Aorta (tissue), 5 donors: ENCODE measurements around the gene GATA5. TPM values are rescaled to one million over a fixed set of nuclear protein-coding genes. Genes with fewer than 3 reads are reported as not detected.

ENCODE experiments used
- ATAC-seq: fragments of 200-7000 bp; cut with Tn5 transposase; one replicate; pipeline ENCODE4 v1.9.1; 2022; ENCODE audit warnings: moderate library complexity; ENCODE audit not compliant: low FRiP score
- DNase-seq, 2 donors: peaks; one replicate each; pipeline ENCODE4 v3.0.0-alpha.2; 2020
- H3K27ac ChIP-seq, 2 donors: one replicate each; pipeline ENCODE4 v1.5.1; 2013; ENCODE audit warnings: low read length in 2 of 2, mild to moderate bottlenecking in 2 of 2, moderate library complexity in 2 of 2, control low read depth in 1 of 2, inconsistent platforms in 1 of 2, low read depth in 1 of 2
- H3K27me3 ChIP-seq, 2 donors: one replicate each; pipeline ENCODE4 v1.6.1; 2013; ENCODE audit warnings: control low read depth in 1 of 2, low read length in 1 of 2, mild to moderate bottlenecking in 1 of 2, moderate library complexity in 1 of 2; ENCODE audit not compliant: insufficient read depth in 2 of 2, control insufficient read depth in 1 of 2
- H3K36me3 ChIP-seq, 2 donors: one replicate each; pipeline ENCODE4 v1.6.1; 2013; ENCODE audit warnings: control low read depth in 1 of 2, low read length in 1 of 2, mild to moderate bottlenecking in 1 of 2; ENCODE audit not compliant: insufficient read depth in 2 of 2, control insufficient read depth in 1 of 2
- H3K4me1 ChIP-seq, 2 donors: one replicate each; pipeline ENCODE4 v1.6.1; 2013; ENCODE audit warnings: low read length in 2 of 2, control low read depth in 1 of 2, mild to moderate bottlenecking in 1 of 2, moderate library complexity in 1 of 2; ENCODE audit not compliant: insufficient read depth in 2 of 2, control insufficient read depth in 1 of 2
- H3K4me3 ChIP-seq, 2 donors: one replicate each; pipeline ENCODE4 v1.5.1; 2013; ENCODE audit warnings: low read length in 2 of 2, control low read depth in 1 of 2, mild to moderate bottlenecking in 1 of 2
- H3K9me3 ChIP-seq: one replicate; pipeline ENCODE4 v1.6.1; 2013; ENCODE audit warnings: mild to moderate bottlenecking, low read length; ENCODE audit not compliant: control insufficient read depth
- WGBS, 2 donors: extraction: QIAGEN DNeasy Blood & Tissue Kit; methylation state at CpG; one replicate each; pipeline ENCODE4 v1.1.7; 2013; 5-methylcytosine and 5-hydroxymethylcytosine counted together
- intact Hi-C, 2 donors: fragments of 100-400 bp; cut with DNase I; formaldehyde crosslinking; loops; one replicate each; pipeline versions ENCODE4 v1.14.2 to v1.15.0; 2022
- polyA plus RNA-seq, 2 donors: library from polyadenylated mRNA; stranded (reverse); fragments of 200-250 nt; gene quantifications; one replicate each; pipeline ENCODE4 v1.2.3, GENCODE V29; 2013
- total RNA-seq, 2 donors: library from RNA; stranded (reverse); fragmentation: NEBNext Ultra II Directional; extraction: Animal tissue kit (Norgen Biotek cat#: 25700); gene quantifications; one replicate each; pipeline ENCODE4 v1.2.1, GENCODE V29; 2021
- donor health status: healthy with polysubstance abuse.
- donor health status: Bipolar disorder and iron deficiency.
- donor health status: DM: no; HTN: no; CAD: no.
- donor health status: DM: no; HTN: no; CAD: no.
- donor health status: DM: yes; HTN: yes; CAD: no.

Gene GATA5
- total and polyA plus RNA-seq, 4 donors = 0.16 to 3.5 (median 0.92) TPM

DNA sequence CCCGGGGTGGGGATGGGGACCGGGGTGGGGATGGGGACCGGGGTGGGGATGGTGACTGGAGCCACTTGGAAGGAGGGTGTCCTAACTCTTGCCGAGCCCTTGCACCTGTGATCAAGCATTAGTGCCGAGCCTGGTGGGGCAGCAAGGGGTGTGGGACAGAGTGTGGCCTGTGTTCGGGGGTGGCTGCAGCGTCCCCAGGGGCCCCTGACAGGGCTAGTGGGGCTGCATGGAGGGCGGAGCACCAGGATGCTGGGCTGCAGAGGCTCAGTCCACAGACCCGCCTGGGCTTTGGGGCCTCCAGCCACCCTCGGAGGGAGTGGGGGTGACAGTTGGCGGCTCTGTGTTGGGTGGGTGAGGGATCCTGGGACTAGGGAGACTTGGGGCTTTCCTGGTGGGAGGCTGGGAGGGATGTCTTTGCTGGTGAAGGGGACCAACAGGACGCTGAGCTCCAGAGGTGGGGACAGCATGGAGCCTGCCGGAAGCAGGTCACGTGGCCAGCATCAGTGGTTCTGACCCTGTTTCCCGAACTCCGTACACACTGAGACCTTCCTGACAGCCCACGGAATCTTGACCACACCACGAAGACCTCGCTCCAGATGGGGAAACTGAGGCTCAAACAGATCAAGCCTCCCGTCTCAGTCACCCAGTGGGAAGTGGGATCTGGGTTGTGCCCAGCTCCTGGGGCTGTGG, 53.0 kb downstream of the GATA5 start:
- no peak for DNase-seq

DNA sequence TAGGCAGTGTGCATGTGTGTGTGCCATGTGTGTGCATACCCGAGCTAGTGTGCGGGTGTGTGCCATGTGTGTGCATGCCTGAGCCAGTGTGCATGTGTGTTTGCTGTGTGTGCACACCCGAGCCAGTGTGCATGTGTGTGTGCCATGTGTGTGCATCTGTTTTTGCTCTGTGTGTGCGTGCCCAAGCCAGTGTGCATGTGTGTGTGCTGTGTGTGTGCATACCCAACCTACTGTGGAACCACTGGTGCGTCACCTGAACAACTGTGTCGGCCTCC, 54.1 kb downstream of the GATA5 start:
- intact Hi-C loops = no loop called here
- Histone ChIP-seq H3K9me3 (no peaks in the 10 kb centered on the region), H3K36me3 (no peaks in the 10 kb centered on the region), H3K27me3 (no peaks in the 10 kb centered on the region), H3K4me3 (no peak overlapping the region), H3K4me1 (no peaks in the 10 kb centered on the region), H3K27ac (no peak overlapping the region)
- 87 to 88% methylated on average over 6 of the region's 6 CpGs for WGBS, 2 donors
- DNase-seq (no peak), ATAC-seq (no peak)

More for the DNA sequence above, 53.0 kb downstream of the GATA5 start:
- Histone ChIP-seq H3K4me3 (no peak overlapping the region), H3K4me1 (no peaks in the 10 kb centered on the region), H3K36me3 (no peaks in the 10 kb centered on the region), H3K27ac (no peak overlapping the region), H3K27me3 (no peaks in the 10 kb centered on the region), H3K9me3 (no peaks in the 10 kb centered on the region)
- intact Hi-C loops = no loop called here
- 89% methylated on average over 19 to 20 of the region's 20 CpGs for WGBS, 2 donors
- ATAC-seq = no peak

DNA sequence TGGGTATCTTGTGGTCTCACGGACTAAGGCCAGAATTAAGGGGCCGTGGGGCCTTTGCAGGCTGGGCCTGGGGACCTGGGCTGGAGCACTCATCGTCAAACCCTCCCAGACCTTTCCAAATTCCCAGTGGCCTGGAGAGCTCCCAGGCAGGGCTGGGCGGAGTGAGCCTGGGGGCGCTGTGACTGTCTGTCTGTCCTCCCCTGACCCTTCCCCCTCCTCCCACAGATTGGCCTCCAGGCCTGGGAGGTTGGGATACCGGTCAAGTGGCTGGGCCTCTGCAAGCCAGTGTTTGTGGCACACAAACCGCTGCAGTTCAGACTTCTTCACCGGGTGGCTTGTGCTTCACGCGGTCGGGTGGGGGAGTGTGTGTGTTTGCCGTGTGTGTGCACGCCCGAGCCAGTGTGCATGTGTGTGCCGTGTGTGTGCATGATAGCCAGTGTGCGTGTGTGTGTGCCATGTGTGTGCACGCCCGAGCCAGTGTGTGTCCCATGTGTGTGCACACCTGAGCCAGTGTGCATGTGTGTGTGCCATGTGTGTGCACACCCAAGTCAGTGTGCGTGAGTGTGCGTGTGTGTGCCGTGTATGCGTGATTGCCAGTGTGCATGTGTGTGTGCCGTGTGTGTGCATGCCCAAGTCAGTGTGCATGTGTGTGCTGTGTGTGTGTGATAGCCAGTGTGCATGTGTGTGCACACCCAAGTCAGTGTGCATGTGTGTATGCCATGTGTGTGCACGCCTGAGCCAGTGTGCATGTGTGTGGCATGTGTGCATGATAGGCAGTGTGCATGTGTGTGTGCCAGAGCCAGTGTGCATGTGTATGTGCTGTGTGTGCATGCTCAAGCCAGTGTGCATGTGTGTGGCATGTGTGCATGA, 54.7 kb downstream of the GATA5 start:
- H3K36me3 ChIP-seq = no peaks in the 10 kb centered on the region
- DNase-seq (no peak), ATAC-seq (no peak)
- no peak overlapping the region for H3K4me3 ChIP-seq
- no peaks in the 10 kb centered on the region for H3K9me3 ChIP-seq
- no peaks in the 10 kb centered on the region for H3K27me3 ChIP-seq
- intact Hi-C loops = no loop called here
- no peaks in the 10 kb centered on the region for H3K4me1 ChIP-seq
- WGBS, 2 donors = 89 to 90% methylated on average over 24 of the region's 24 CpGs
- H3K27ac ChIP-seq = no peak overlapping the region

DNA sequence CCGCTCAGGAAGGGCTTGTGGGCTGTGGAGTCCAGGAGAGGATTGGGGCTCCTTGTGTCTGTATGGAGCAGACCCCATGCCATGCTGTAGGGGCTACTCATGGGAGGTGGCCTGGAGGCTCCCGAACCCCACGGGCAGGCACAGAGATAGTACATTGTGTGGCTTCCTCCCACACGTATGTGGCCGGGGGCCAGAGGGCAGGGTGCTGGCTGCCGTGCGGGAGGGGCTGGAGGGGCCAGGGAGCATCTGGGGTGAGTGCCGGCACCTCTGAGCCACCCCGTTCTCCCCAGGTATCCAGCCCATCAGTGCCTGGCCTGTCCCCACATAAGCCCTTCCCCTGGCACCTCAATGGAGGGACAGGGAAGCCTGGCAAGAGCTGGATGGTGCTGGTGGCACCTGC, 56.0 kb downstream of the GATA5 start:
- no peak for ATAC-seq
- Histone ChIP-seq H3K27me3 (no peaks in the 10 kb centered on the region), H3K27ac (no peak overlapping the region), H3K36me3 (no peaks in the 10 kb centered on the region), H3K4me3 (no peak overlapping the region), H3K9me3 (no peaks in the 10 kb centered on the region), H3K4me1 (no peaks in the 10 kb centered on the region)
- whole genome bisulfite sequencing, 2 donors = 80 to 94% methylated on average over 7 to 9 of the region's 9 CpGs
- intact Hi-C loops = no loop called here
- DNase-seq = no peak

DNA sequence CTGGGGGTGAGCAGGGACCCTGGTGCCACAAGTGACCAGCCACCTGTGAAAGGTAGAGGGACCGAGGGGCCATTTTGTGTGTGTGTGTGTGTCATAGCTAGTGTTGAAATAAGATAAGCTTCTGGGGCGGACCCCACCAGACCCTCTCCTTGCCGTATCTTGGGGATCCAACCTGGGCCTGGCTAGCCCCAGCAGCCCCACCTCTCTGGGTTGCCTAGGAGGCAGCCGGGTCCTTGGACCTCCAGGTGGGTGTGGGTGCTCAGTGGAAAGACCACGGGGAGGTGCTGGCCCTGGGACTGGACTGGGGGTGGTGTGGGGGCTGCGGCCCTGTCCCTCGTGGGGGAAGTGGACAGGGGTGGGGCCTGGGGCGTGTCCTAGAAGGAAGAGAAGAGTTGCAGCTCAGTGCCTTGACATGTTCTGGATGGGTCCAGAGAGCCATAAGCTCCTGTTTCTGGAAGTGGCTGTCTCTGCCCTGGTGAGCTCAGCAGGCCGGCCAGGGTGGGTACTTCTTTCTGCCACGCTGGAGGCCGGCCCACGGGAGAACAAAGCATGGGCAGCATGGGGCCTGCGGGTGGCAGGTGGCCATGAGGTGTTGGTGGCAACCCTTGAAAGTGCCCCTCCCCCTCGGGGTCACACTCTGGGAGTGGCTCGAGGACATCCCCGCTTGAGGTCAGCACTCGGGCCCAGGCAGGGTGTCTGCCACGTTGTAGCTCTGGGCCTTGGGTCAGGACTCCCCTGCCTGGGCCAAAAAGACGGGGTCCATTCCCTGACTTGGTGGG, 56.9 kb downstream of the GATA5 start:
- H3K36me3 ChIP-seq = no peaks in the 10 kb centered on the region
- H3K27me3 ChIP-seq = no peaks in the 10 kb centered on the region
- H3K27ac ChIP-seq = no peak overlapping the region
- H3K9me3 ChIP-seq = no peaks in the 10 kb centered on the region
- H3K4me3 ChIP-seq = no peak overlapping the region
- intact Hi-C loops = no loop called here
- ATAC-seq (no peak), DNase-seq (no peak)
- 85 to 89% methylated on average over 17 to 19 of the region's 19 CpGs for WGBS, 2 donors
- no peaks in the 10 kb centered on the region for H3K4me1 ChIP-seq

DNA sequence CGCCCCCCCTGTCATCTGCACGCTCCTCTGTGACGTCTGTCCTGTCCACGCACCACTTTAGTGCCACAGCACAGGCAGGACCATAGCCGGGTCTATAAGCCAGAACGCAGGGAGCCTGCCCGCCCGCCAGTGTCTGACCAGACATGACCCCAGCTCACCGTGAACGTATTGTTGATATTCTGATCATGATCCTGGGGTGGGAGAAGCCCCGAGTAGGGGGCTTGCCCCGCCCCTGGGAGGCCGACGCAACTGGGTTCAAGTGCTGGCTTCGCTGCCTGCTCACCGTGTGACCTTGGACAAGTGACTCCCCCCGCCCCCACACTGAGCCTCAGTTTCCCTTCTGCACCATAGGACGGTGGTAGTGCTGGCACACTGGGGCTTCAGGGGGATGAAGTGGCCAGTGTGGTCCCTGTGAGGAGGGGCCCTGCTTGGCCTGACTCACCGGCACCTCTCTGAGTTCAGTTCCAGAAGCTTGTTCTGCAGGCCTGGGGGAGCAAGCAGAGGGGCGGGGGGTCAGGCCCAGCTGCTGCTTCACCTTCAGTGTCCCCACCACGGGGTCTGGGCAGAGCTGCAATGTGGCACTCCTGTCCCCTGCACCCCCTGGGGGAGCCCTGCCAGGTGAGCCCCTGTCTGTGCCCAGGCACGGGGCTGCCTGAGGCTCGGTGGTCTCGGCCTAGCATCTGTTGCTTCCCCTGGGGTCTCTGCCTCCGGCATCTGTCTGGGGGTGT, 57.6 kb downstream of the GATA5 start:
- H3K4me1 ChIP-seq = no peaks in the 10 kb centered on the region
- intact Hi-C loops = no loop called here
- no peak for DNase-seq
- no peaks in the 10 kb centered on the region for H3K9me3 ChIP-seq
- WGBS, 2 donors = 80 to 82% methylated on average over 25 of the region's 25 CpGs
- no peak for ATAC-seq
- H3K4me3 ChIP-seq = no peak overlapping the region
- H3K27ac ChIP-seq = no peak overlapping the region
- no peaks in the 10 kb centered on the region for H3K27me3 ChIP-seq
- H3K36me3 ChIP-seq = no peaks in the 10 kb centered on the region

DNA sequence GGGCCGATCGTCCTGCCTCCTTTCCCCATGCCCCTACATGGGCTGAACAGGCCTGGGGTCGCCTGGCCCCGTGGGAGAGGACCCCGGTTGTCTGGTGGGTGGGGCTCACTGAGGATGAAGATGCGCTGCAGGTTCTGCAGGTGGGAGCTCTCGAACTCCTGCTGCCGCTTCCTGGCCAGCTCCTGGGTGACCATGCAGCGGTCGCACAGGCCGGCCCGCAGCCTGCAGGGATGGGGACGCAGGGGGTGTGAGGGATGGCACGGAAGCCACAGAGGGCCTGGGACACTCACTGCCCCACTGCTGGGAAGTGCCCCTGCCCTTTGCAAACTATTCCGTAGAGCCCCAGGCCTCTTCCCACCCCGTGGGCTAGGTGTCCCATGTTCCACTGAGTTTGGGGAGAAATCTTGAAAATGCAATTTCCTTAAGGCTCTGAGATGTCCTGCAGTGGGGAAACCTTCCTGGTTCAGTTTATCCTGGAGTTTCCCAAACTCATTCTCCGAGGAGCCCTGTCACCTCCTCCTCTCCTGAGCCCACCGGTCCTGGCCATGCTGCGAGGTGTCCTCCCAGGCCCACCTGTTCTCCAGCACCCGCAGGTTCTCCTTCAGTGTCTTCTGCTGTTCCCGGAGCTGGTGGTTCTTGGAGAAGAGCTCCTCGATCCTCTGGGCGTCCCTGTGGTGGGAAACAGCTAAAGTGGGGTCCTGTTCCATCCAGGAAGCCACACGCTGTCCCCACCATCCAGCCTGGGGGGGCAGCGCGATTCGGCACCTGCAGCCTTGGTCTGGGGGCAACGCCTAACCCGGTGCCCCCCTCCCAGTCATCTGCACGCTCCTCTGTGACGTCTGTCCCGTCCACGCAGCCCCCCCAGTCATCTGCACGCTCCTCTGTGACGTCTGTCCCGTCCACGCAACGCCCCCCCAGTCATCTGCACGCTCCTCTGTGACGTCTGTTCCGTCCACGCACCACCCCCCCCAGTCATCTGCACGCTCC, 58.9 kb downstream of the GATA5 start:
- H3K4me3 ChIP-seq = no peak overlapping the region
- DNase-seq (no peak), ATAC-seq (no peak)
- H3K4me1 ChIP-seq = no peaks in the 10 kb centered on the region
- no peak overlapping the region for H3K27ac ChIP-seq
- intact Hi-C loops = no loop called here
- H3K36me3 ChIP-seq = no peaks in the 10 kb centered on the region
- H3K27me3 ChIP-seq = no peaks in the 10 kb centered on the region
- no peaks in the 10 kb centered on the region for H3K9me3 ChIP-seq
- whole genome bisulfite sequencing, 2 donors = 85 to 88% methylated on average over 40 to 43 of the region's 43 CpGs
